RWPE2 (cell line): ENCODE measurements around the gene ANKIB1.

Experiments used
- ATAC-seq: fragments of 200-7000 bp; cut with Tn5 transposase; 3 replicates; pipeline ENCODE4 v1.9.1; 2021; ENCODE audit warnings: low read depth
- DNase-seq: peaks from one replicate; pipeline ENCODE4 v3.0.0-alpha.2; 2020; ENCODE audit warnings: low spot score
- H3K27ac ChIP-seq: fragments of 450-650 bp; 2 replicates; pipeline ENCODE4 v1.5.1; 2017; ENCODE audit warnings: mild to moderate bottlenecking; ENCODE audit not compliant: poor library complexity, severe bottlenecking
- H3K27me3 ChIP-seq: fragments of 250-450 bp; sonication (Bioruptor Pico); 2 replicates; pipeline ENCODE4 v1.5.1; 2021; ENCODE audit warnings: mild to moderate bottlenecking, moderate library complexity; ENCODE audit not compliant: insufficient read depth, poor library complexity, severe bottlenecking
- H3K36me3 ChIP-seq: fragments of 250-450 bp; sonication (Bioruptor Pico); 2 replicates; pipeline ENCODE4 v1.5.1; 2020; ENCODE audit warnings: low read depth, mild to moderate bottlenecking, moderate library complexity
- H3K4me1 ChIP-seq: fragments of 250-450 bp; sonication (Bioruptor Pico); 2 replicates; pipeline ENCODE4 v1.5.1; 2021; ENCODE audit warnings: mild to moderate bottlenecking, moderate library complexity; ENCODE audit not compliant: insufficient read depth, poor library complexity, severe bottlenecking
- H3K4me3 ChIP-seq: fragments of 250-450 bp; sonication (Bioruptor Pico); 2 replicates; pipeline ENCODE4 v1.5.1; 2021; ENCODE audit warnings: mild to moderate bottlenecking, moderate library complexity; ENCODE audit not compliant: severe bottlenecking
- H3K9me3 ChIP-seq: fragments of 250-450 bp; sonication (Bioruptor Pico); 2 replicates; pipeline ENCODE4 v1.5.1; 2021; ENCODE audit warnings: mild to moderate bottlenecking, moderate library complexity; ENCODE audit not compliant: severe bottlenecking
- TF ChIP-seq, protein P1 (sequence below): fragments of 450-650 bp; IDR thresholded peaks from one replicate; pipeline ENCODE4 v1.5.1; 2017; ENCODE audit warnings: mild to moderate bottlenecking, moderate library complexity; ENCODE audit not compliant: poor library complexity, severe bottlenecking

The ANKIB1 gene

DNA sequence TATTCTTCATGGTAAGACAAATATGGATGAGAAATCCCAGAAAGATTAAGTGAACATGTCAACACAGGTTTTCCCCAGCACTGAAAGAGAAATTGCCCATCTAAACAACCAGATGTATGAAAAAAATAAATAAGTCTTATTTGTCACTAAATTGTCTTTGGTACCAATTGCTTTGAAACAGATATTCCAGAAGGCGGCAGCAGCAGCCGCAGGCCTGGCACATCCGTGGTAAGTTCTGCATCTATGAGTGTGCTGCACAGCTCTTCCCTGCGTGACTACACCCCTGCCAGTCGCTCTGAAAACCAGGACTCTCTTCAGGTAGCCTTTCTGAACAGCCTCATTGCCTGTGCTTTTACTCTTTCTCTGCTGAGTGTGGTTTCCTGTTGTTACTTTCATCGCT, 151.8 kb downstream of the ANKIB1 start:
- no peaks in the 10 kb centered on the region for H3K9me3 ChIP-seq
- ATAC-seq (no peak), DNase-seq (no peak)
- H3K4me1 ChIP-seq, result no peaks in the 10 kb centered on the region
- no peak overlapping the region for H3K4me3 ChIP-seq
- H3K27ac ChIP-seq, result no peak overlapping the region
- H3K27me3 ChIP-seq, result no peaks in the 10 kb centered on the region
- peaks cover 52% of the 10 kb centered on the region for H3K36me3 ChIP-seq
- TF ChIP-seq, protein P1, sequence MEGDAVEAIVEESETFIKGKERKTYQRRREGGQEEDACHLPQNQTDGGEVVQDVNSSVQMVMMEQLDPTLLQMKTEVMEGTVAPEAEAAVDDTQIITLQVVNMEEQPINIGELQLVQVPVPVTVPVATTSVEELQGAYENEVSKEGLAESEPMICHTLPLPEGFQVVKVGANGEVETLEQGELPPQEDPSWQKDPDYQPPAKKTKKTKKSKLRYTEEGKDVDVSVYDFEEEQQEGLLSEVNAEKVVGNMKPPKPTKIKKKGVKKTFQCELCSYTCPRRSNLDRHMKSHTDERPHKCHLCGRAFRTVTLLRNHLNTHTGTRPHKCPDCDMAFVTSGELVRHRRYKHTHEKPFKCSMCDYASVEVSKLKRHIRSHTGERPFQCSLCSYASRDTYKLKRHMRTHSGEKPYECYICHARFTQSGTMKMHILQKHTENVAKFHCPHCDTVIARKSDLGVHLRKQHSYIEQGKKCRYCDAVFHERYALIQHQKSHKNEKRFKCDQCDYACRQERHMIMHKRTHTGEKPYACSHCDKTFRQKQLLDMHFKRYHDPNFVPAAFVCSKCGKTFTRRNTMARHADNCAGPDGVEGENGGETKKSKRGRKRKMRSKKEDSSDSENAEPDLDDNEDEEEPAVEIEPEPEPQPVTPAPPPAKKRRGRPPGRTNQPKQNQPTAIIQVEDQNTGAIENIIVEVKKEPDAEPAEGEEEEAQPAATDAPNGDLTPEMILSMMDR, result no peak

DNA sequence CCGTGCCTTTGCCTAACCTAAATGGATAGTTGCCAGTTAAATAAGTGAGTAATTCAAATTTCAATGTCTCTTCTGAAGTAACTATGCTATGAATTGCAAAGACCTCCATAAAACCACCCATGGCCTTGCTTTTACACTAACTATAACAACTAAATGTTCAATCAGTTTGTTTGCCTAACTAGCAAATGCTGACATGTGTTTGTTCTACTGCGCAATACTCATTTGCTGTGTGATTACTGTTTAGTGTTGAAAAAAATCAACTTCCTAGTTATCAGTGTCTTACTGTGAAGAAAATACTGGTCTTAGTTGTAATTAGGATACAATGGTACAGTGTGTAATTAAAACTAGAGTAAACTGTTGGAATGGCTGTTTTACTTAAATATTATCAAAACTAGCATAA, 154.2 kb downstream of the ANKIB1 start:
- H3K4me3 ChIP-seq, result no peak overlapping the region
- H3K9me3 ChIP-seq, result no peaks in the 10 kb centered on the region
- no peak for DNase-seq
- no peak overlapping the region for H3K27ac ChIP-seq
- TF ChIP-seq, protein P1, result no peak
- ATAC-seq, result no peak
- peaks cover 47% of the 10 kb centered on the region for H3K36me3 ChIP-seq
- H3K27me3 ChIP-seq, result no peaks in the 10 kb centered on the region
- H3K4me1 ChIP-seq, result no peaks in the 10 kb centered on the region

DNA sequence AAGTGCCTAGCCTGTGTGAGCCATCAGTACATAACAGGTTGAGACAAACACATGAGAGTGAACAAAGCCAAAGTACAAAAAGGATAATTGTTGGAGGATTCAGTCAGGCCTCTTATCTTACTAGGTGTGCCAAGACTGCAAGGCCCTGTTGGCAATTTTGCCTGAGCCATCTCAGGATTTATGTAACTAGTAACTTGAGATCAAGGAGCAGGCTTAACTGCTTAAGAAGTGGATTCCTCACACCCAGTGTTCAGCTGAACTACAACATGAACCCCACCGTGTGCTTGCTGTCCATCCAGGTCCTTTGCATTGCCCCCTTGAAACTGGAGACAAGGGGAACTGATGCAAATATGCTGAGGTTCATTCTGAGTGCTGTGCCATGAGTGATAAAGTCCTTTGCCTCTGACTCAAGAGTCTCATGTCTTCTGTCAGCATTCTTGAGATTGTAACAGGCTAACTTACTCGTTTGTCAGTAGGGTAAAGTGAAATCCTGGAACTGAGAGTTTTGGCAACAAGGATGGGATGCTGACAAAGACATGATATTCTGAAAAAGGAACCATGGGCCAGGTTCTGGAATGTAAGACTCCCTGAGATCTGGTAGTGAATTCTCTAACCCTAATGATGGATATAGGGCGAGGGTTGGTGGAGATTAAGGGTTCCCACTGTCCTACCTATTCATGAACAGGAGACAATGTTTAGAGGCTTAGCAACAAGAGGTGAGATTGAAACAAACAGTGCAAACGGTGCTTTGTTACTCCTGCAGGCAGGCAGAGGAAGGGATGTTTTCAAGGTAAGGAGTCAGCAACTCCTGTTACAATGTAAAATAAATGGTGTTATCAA, 157.4 kb downstream of the ANKIB1 start:
- no peaks in the 10 kb centered on the region for H3K27me3 ChIP-seq
- ATAC-seq (peak; percentile 29; the same call in 1 of the 3 replicates), DNase-seq (no peak)
- TF ChIP-seq, protein P1, result no peak
- no peak overlapping the region for H3K4me3 ChIP-seq
- no peaks in the 10 kb centered on the region for H3K4me1 ChIP-seq
- H3K9me3 ChIP-seq, result no peaks in the 10 kb centered on the region
- peaks cover 29% of the 10 kb centered on the region for H3K36me3 ChIP-seq
- H3K27ac ChIP-seq, result no peak overlapping the region

DNA sequence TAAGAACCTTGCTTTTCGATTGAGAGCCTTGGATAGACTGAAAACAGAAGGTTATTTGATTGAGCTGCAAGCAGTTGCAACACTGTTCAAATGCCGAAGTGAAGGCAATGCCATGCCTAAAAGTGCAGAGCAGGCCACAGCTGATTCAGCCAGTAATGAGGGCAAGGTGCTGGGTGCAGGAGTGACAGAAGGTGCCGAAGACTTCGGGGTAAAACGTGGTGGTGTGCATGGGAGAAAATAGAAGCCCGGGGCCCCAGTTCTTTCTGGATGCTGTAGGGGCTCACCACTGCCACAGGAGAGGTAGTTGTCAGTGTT, 157.9 kb downstream of the ANKIB1 start:
- H3K27ac ChIP-seq, result no peak overlapping the region

More for the DNA sequence above, 157.9 kb downstream of the ANKIB1 start:
- Histone ChIP-seq H3K36me3 (peaks cover 23% of the 10 kb centered on the region), H3K4me1 (no peaks in the 10 kb centered on the region), H3K4me3 (no peak overlapping the region), H3K27me3 (no peaks in the 10 kb centered on the region), H3K9me3 (no peaks in the 10 kb centered on the region)
- TF ChIP-seq, protein P1, result no peak
- no peak for DNase-seq
- no peak for ATAC-seq
